Cerebellar cortex (tissue), 1 donor: ENCODE results near the gene CSNK1G2.

ENCODE experiments used
- DNase-seq: peaks from one replicate; pipeline ENCODE4 v3.0.0-alpha.2; 2015; ENCODE audit warnings: low spot score

The CSNK1G2 gene

DNA sequence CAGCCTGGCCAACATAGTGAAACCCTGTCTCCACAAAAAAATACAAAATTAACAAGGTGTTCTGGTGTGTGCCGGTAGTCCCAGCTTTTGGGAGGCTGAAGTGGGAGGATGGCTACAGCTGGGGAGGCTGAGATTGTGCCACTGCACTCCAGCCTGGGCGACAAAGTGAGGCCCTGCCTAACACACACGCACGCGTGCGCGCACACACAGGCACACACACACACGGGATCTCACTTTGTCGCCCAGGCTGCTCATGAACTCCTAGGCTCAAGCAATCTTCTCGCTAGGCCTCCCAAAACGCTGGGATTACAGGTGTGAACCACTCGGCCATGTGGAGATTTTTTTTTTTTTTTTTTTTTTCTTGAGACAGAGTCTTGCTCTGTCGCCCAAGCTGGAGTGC is 77.8 kb downstream of the CSNK1G2 start:
- no peak for DNase-seq

DNA sequence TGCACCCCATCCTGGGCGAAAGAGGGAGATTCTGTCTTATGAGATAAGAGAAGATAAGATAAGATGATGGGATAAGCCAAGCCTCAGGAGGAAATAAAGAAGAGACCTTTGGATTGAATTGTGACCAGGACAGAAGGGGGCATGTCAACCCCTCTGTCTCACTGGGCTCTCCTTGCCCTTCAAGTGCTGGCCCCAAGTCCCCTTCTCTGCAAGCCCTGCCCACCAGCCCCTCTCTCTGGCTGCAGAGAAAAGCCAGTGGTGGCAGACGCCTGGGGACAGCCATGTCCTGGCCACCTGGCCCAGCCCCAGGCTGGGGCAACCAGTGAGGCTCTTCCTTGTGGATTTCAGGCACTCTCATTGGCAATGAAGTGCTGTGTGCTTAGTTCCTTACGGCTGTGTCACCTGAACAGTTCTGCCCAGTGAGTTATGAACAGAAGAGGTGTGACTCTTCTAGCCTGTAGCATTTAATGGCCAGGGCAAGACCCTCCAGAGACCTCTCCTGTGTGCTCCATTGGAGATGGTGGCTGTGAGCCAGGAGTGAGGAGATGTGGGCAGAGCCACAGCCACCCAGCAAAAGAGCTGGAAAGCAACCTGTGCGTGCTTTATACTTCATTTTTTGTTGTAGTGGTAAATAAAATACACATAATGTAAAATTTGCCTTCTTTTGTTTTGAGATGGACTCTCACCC is 80.6 kb downstream of the CSNK1G2 start:
- no peak for DNase-seq

DNA sequence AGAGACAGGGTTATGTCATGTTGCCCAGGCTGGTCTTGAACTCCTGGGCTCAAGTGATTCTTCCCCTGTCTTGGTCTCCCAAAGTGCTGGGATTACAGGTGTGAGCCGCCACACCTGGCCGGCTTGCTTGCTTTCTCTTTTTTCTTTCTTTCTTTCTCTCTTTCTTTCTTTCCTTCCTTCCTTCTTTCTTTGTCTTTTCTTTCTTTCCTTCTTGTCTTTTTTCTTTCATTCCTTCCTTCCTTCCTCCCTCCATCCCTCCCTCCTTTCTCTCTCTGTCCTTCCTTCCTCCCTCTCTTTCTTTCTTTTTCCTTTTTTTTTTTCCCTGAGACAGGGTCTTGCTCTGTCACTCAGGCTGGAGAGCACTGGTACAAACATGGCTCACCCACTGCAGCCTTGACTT is 81.3 kb downstream of the CSNK1G2 start:
- no peak for DNase-seq

DNA sequence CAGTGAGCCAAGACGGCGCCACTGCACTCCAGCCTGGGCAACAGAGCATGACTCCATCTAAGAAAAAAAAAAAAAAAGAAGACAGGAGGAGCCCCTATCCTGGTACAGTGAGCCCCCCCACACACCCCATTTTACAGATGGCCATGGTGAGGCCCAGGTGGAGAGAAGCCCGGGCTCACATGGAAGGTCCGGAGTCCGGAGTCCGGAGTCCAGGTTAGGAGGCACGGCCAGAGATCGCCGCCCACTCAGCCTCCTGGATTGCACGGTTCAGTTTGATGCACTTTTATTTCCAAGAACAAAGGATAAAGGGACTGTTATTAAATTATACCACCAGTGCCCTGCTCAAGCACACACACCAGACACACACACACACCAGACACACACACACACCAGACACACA is 85.8 kb downstream of the CSNK1G2 start:
- no peak for DNase-seq

DNA sequence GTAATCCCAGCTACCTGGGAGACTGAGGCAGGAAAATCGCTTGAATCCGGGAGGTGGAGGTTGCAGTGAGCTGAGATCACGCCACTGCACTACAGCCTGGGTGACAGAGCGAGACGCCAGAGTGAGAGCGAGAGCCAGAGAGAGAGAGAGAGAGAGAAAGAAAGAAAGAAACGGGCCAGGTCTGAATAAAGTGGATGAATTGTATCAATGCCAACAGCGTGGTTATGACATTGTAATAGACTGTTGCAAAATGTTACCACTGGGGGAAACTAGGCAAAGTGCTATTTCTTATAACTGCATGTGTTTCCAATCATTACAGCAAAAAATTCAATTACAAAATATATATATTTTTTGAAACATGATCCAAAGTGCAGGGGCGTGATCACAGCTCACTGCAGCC is 86.4 kb downstream of the CSNK1G2 start:
- DNase-seq = no peak
